ENCODE results near the gene MGAT4A. TPM values are rescaled to one million over a fixed set of nuclear protein-coding genes. Genes with fewer than 3 reads are reported as not detected.

Gene MGAT4A
- total and polyA plus RNA-seq, 9 of the 15 experiments (the other 6 are each of a cell fraction or from before 2014, with no cell fraction given) = 0.03 to 0.53 (median 0.18) TPM; not detected in 2

GRCh38 chr2:98601532-98602132 is 129.3 kb downstream of the MGAT4A start (continued):
- peak; percentile 71 to 75 (median 72) for TF ChIP-seq CTCF (IDR thresholded peaks at IDR 0.05 in 2 of 3, conservative IDR thresholded peaks at IDR 0.05 in 1 of 3; ENCODE audit: insufficient read depth in 2 of 3, low read depth in 1 of 3, low read length in 3 of 3)
- no peak for TF ChIP-seq TARDBP (IDR thresholded peaks at IDR 0.05)
- TF ChIP-seq, protein P1, sequence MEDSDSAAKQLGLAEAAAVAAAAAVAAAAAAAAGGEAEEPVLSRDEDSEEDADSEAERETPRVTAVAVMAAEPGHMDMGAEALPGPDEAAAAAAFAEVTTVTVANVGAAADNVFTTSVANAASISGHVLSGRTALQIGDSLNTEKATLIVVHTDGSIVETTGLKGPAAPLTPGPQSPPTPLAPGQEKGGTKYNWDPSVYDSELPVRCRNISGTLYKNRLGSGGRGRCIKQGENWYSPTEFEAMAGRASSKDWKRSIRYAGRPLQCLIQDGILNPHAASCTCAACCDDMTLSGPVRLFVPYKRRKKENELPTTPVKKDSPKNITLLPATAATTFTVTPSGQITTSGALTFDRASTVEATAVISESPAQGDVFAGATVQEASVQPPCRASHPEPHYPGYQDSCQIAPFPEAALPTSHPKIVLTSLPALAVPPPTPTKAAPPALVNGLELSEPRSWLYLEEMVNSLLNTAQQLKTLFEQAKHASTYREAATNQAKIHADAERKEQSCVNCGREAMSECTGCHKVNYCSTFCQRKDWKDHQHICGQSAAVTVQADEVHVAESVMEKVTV (CRISPR knock-in tag; IDR thresholded peaks at IDR 0.05) = peak; percentile 44; the same call in 1 of the 2 replicates
- no peak for TF ChIP-seq RBM15 (IDR thresholded peaks at IDR 0.05; ENCODE audit: insufficient read depth, low read length)
- TF ChIP-seq RAD21 (CRISPR knock-in tag; conservative IDR thresholded peaks at IDR 0.05 in 1 of 2, IDR thresholded peaks at IDR 0.05 in 1 of 2) = peak; percentile 59 to 78; a peak in 3 of 4 replicates
- TF ChIP-seq NFXL1 (CRISPR knock-in tag; IDR thresholded peaks at IDR 0.05) = no peak
- no peak for TF ChIP-seq POU5F1 (IDR thresholded peaks at IDR 0.05; ENCODE audit: borderline replicate concordance, low read depth, low read length, partially characterized antibody)
- no peak for TF ChIP-seq ZNF561 (CRISPR knock-in tag; conservative IDR thresholded peaks at IDR 0.05)
- TF ChIP-seq ILF3 (IDR thresholded peaks at IDR 0.05; ENCODE audit: borderline replicate concordance) = no peak
- no peak for TF ChIP-seq EGR1 (conservative IDR thresholded peaks at IDR 0.05)
- peak; percentile 52; the same call in 1 of the 2 replicates for TF ChIP-seq STAG1 (CRISPR knock-in tag; IDR thresholded peaks at IDR 0.05; ENCODE audit: borderline replicate concordance)
- TF ChIP-seq ATF1 (CRISPR knock-in tag; IDR thresholded peaks at IDR 0.05) = no peak
- no peak for TF ChIP-seq ATF1 (tag; IDR thresholded peaks at IDR 0.05)
- no peak for TF ChIP-seq TEAD4 (IDR thresholded peaks at IDR 0.05; ENCODE audit: low read length)
- TF ChIP-seq TEAD4 (CRISPR knock-in tag; IDR thresholded peaks at IDR 0.05; ENCODE audit: borderline replicate concordance) = no peak
- peak; percentile 30; the same call in 1 of the 2 replicates for TF ChIP-seq JUND (IDR thresholded peaks at IDR 0.05; ENCODE audit: borderline replicate concordance, low read depth, low read length)
- no peak for TF ChIP-seq JUND (tag; IDR thresholded peaks at IDR 0.05; ENCODE audit: borderline replicate concordance, low read depth, low read length)

All from K562 (cell line).